Measurements from ENCODE around the gene FAM50B.

Gene FAM50B

DNA sequence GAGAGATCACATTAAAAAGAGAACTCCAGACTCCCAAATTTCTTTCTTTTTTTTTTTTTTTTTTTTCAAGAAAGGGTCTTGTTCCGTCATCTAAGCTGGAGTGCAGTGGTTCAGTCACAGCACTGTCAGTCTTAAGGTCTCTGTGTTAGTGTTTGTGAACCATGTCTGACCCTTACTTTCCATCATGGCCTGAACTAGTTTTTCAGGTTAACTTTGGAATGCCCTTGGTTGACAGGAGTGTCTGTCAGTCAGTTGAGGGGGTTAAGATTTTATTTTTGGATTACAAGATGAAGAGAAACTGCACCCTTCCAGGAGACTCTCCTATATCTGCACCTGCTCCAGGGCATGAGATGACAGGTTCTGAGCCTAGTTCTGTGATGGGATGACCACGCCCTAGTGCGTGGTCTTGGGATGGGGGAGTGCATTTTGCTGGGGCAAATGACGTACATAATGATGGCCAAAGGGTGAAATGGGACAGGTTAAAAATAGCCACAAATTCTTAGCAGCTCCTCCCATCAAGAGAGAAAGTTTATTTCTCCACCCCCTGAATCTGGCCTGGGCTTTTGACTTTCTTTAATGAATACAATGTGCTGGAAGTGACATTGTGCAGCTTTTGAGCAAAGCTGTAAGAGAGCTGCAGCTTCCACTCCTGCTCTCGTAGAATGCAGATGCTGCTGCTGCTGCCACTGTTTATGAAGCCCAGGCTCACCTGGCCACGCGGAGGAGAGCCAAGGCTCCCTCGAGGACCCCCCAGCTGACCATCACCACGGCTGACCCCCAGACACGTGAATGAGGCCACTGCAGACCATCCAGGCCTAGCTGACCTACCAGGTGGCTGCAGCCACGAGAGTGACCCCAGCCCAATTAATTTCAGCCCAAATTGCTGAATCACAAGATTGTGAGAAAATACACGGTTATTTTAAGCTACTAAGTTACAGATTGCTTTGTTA, 29.7 kb upstream of the FAM50B start:
- no peak for DNase-seq (ENCODE audit: low read depth in 2 of 2)

DNA sequence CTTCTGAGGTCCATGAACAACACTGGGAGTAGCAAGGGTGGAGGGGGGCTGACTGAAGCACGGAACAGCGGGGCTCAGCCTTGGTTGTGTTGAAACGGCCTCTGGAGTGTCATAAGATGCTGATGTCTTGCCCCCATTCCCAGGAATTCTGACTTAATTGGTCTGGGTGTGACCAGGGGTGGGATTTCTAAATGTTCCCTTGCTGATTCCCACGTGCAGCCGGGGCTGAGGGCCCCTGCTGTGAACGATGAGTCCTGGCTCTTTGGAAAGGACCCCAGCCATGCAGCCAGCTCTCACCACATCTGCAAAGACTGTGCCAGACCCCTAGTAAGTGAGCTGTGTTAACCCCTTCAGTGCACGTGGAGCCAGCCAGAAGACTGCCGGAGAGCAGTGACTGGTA, 28.6 kb upstream of the FAM50B start:
- DNase-seq (ENCODE audit: low read depth in 2 of 2): no peak

DNA sequence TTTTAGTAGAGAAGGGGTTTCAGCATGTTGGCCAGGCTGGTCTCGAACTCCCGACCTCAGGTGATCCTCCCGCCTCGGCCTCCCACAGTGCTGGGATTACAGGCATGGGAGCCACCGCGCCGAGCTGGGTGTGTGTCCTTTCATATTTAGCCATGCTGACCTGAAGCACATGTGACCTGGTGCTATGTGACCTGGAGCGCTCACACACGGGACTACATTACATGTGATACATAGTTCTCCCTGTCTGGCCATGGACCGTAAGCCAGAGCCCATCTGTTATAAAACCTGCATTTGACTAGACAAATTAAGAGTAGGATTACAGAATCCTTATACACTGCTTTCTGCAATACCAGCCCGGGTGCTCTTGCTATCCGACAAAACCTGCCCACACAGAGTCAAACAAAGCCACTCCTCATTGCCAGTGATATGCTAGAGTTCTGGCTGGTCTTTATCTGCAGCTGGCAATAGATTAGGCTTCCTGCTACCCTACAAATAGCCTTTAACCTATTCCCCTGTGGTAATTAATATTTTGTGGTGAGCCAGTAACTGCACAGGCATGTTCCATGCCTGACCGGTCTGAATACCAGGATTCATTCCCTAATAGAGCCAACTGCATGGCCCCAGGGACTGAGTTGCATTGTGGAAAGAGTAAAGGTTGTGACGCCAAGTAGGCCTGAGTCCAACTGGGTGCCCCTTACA, 26.3 kb upstream of the FAM50B start:
- no peak for DNase-seq (ENCODE audit: low read depth in 2 of 2)

DNA sequence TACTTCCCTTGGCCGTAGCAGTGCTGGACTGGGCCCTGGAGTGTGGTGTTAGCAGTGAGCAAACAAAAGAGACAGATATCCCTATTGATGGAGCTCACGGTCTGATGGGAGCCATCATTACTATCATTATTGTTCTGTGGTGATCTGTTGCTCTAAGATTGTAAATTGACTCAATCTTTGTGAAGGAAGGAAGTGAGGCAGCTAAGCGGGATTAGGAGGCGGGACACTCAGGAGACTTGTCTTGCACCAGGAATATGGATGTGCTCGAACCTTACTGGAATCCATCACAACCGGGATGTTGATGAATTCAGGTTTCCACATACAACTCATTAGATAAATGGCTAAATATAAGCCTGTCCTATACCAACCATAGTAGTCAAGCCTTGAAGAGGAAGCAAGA, 25.5 kb upstream of the FAM50B start:
- DNase-seq (ENCODE audit: low read depth in 2 of 2): no peak

DNA sequence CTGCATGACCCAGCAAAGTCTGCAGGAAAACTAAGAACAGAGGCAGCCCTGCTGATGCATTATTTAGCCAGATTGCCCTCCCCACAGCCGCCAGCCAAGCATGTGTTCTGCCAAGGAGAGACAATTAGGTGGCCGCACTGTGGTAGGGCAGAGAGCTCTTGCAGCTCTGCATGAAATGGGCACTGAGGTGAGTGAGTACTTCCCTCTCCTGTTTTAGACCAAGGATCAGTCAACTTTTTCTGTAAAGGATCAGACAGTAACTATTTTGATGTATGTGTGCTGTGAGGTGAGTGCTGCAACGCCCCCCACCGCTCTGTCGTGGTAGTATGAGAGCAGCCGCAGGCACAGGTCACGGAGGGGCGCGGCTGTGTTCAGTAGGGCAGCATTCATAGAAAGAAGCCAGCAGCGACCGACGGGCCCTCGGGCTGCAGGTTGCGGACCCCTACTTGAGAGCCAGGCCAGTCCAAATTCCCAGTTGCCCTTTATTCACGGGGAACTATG, 23.8 kb upstream of the FAM50B start:
- DNase-seq (ENCODE audit: low read depth in 2 of 2): no peak

DNA sequence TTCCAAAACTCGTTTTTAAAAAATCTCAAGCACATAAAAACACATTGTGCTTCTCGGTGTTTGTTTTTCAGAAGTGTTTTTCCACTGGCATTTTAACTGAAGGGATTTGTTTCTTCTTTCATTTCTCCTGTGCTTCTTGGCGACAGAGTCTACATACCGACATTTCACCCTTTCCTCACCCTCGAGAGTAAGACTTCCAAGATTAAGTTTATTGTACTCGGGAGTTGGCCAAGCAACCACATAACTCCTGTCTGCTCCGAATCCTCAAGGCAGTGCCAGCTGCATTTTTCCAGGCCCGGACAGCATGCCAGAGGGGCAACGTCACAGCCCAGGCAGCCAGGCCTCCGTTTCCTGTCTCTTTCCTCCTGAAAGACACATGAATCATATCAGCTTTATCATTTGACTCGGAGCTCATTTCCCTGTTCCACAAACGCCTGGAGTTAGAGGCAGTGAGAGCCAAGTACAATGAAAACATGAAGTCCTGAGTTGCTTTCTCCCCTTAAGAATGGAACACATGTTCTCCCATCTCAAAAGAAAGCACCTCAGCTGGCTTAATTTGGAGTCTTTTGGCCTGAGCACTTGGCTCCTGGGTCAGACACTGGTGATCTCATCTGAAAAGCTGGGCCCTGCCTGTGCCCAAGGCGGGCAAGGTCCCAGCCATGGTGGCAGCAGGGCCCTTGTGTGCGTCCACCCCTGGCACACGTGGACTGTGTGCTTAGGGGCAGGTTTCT, 23.2 kb upstream of the FAM50B start:
- no peak for DNase-seq (ENCODE audit: low read depth in 2 of 2)

DNA sequence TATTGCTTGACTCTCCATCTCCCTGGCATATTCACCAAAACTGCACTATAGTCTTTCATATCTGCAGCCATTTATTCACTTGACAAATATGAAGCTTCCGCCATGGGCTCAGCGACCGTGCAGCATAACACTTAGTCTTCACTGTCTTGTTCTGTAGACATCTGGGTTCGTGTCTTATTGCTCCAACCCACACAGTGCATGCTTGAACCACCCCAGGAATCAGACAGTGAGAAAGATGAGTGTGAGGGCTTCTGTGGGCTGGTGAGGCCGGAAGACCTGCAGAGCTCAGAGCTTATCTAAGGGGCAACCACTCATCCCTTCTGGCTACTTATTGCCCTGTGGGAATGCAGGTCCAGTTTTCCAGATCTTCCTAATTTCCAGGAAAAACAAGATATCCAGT, 19.9 kb upstream of the FAM50B start:
- no peak for DNase-seq (ENCODE audit: low read depth in 2 of 2)

DNA sequence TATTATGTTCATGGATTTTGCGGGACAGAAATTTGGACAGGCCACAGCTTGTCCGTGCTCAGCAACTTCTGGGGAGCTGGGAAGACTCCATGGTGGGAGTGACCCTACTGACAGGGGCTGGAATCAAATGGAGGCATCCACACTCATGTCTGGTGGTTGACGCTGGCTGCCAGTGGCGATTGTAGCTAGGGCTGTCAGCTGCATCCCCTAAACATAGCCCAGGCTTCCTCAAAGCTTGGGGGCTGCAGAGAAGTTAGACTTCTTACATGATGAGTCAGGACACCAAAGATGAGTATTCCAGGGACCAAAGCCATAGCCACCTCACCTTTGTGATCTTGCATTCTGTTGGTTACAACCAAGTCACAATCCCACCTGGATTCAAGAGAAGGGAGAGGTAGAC, 18.4 kb upstream of the FAM50B start:
- DNase-seq (ENCODE audit: low read depth in 2 of 2): no peak

DNA sequence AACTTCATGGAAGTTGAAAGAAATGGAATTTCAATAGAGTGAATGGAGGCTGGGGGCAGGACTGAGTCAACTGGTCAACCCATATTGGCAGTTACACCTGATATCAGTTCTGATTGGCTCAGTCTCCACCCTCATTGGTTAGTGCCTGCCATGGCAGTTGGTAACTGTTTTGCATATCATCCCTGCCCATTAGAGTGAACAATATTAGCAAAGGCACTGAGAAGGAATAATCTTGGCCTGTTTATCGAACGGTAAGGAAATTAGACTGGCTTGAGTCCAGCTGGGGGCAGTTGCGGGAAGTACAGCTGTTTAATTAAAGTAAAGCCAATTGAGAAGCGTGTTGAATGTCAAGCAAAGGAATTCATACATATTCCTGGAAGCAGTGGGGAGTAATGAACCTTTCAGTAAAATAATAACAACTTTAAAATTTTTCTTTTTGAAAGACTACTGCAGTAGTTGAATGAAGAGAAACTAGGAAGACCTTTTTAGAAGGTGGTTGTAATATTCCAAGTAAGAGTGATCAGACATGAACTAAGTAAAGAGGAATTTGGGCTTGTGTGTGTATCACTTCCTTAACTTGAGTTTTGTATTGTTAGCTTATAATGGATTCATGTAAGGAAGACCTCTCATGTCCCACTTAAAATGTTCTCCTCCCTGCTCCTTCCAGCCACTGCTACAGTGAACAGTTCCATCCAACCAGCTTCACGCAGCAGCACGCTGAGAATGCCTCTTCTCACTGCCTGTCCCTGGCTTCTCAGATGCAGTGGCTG, 17.2 kb upstream of the FAM50B start:
- no peak for DNase-seq (ENCODE audit: low read depth in 2 of 2)

DNA sequence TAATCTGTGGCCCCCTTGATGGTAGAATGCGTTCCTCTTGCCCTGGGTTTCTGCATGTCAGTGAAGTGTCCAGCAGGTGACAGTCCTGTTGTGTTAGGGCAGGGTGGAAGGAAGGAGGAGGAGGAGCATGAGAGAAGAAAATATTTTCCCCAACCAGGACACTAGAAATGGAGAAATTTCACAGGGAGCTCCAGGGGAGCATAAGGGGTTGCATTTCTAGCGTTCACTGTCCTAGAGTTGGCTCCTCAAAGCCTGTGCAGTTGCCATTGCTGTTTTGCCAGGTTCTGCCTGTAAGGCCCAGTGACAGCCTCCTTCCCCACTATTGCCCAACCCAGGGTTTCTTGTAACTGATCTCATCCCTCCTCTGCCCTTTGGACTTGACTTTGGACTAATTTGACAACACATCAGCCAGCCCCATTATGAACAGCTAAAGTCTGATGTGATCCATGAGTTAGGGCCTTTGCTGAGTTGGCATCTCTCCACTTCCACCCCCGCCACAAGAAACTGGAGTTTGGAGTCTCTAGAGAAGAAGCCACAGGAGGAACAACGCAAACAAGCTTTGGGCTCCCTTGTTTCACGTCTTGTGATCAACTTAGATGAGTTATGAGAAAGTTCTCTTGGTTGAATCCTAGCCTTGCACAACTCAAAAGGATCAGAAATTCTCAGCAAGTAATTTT, 14.0 kb upstream of the FAM50B start:
- DNase-seq (ENCODE audit: low read depth in 2 of 2): no peak

DNA sequence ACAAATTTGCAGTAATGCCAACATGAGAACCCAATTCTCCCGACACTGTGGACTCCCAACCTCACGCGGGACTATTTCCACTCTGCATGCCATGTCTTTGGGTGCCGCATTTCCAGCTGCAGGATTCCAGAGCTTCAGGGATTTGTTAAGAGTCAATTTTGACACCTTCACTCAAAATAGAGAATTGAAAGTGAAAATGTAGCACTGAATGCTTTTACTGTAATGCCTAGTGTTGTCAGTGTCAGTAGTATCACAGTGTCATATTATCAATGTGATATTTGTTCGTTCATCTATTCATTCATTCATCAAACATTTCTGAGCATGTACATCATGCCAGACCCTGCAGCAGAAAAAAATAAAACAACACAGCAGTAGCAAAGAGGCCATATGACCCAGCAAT, 13.4 kb upstream of the FAM50B start:
- no peak for DNase-seq (ENCODE audit: low read depth in 2 of 2)

DNA sequence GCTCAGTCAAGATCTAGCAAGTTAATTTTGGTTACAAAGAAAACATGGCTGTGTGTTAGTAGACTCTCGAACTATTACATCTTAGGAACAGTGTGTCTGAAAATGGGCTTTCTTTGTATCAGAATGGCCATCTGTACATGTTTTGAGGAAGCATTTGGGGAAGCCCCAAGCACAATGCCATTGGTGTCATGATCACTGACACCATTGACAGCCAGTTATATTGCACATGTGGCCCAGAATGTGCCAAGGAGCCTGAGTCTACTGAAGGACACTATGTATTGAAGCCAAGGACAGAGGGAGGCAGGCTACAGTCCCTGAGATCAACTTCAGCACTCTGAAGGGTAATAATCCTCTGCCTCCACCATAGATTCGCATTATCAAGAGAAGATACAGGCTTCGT, 12.6 kb upstream of the FAM50B start:
- no peak for DNase-seq (ENCODE audit: low read depth in 2 of 2)

DNA sequence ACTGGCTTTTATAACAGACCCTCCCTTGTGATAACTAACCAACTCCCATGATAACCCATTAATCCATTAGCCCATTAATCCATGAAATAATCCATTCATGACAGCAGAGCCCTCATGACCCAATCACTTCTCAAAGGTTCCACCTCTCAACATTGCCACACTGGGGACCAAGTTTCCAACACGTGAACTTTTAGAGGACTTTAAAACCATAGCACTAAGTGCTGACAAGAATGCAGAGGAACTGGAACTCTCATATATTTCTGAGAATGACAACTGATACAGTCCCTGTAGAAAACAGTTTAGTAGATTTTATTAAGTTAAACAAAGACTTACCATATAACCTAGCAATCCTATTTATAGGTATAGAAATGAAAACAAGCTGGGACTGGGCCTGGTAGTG, 11.4 kb upstream of the FAM50B start:
- no peak for DNase-seq (ENCODE audit: low read depth in 2 of 2)

DNA sequence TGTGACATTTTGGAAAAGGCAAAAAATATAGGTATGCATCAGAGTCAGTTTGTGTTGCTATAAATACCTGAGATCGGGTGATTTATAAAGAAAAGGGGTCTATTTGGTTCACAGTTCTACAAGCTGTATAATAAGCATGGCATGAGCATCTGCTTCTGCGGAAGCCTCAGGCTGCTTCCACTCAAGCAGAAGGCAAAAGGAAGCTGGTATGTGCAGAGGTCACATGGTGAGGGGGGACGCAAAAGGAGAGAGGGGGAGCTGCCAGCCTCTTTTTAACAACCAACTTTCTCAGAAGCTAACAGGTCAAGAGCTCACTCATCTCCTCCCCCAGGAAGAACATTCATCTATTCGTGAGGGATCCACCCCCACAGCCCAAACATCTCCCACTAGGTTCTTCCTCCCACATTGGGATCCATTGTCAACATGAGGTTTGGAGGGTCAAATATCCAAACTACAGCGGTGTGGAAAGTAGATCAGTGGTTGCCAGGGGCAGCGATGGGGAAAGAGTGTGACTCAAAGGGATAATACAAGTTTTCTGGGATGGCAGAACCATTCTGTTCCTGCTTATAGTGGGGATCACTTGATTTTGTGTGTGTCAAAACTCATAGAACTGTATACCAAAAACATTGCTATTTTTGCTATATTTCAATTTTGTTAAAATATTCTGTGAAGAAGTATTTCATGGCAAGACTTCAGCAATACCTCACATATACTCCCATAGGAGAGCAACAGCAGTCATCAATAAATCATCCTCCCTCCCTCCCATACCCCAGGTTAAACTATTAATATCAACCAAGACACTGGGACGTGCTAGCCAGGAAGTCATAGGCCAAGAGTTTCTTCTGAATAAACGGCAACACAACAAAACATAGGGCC, 9.9 kb upstream of the FAM50B start:
- DNase-seq (ENCODE audit: low read depth in 2 of 2): no peak

DNA sequence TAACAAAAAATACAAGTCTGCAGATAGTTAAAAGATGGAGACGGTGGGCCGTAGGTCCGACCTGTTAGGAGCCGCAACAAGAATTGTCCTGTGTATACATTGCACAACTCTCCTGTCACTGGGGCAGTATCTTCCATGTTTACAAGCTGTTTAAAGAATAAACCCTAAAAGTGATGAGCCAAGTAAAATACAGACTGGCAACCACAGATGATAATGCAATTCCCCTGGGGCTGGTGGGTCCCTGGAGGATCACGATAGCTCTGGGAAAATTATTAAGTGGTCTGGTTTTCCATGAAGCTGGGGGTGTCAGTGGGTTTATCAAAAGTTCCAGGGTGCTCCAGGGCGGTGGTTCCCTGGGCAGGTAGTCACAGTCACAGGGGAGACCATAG, 8.1 kb upstream of the FAM50B start:
- no peak for DNase-seq (ENCODE audit: low read depth in 2 of 2)

DNA sequence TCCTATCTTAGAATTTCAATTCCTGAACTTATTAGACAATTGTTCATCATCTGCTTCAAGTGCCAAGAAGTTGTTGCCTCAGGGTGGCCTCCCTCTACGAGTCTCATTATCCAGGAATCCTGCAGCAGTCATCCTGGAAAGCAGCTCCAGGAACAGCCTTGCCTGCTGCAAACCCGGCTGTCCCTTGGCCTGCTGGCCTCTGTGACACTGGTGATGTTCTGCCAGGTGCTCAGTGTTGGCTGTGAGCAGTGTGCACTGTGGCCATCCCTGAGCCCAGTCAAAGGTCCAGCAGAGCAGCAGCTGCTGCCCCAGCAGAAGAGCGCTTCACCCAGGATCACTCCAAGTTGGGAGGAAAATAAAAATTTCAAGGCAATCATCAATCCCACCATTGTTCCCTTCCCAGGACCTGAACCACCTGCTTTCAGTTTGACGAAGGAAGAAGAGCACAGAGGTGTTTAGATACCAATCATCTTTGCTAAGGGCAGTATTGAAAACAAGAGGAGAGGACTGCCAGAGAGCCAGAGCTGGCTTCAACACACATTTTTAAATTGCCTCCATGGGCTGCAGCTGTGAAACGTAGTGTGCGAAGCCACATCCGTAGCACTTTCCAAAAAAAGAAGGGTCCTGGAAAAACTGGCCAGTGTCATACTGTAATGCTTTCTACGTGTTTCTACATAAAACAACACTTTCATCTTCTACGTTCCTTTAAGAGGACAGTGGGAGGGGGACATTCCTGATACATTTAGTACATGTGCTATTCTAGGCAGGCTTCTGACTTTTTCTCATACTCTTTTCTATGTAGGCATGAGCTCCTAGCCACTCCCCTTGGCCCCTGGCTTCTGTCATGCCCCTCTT, 7.2 kb upstream of the FAM50B start:
- no peak for DNase-seq (ENCODE audit: low read depth in 2 of 2)

DNA sequence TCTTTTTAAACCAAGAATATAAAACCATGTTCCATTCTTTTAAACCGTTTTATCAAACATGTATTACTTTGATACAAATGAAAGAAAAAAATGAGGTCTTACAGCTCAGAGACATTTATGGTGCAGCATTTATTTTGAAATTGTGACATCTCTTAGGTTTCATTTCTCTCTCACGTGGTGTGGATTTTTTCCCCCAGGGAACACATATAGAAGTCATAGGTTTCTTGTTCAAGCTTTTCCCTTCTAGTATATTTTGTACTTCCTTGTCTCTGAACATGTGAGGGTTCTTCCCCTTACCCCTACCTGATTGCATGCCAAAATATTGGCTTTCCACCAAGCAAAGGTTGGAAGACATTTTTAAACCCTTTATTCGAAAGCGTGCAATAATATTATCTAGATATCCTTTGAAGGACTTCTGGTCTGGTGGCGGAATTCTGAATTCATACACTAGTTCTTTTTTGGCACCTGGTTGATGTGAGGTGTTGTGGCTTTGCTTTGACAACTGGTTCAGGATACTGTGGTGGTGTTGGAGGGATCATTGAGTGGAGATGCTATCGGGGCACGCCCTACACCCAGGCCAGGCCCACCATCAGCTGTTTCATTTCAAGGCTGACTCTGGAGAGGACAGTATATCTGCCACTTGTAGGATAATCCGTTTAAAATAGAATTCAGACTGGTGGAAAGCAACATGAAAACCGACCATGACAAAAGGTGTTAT, 5.6 kb upstream of the FAM50B start:
- no peak for DNase-seq (ENCODE audit: low read depth in 2 of 2)

DNA sequence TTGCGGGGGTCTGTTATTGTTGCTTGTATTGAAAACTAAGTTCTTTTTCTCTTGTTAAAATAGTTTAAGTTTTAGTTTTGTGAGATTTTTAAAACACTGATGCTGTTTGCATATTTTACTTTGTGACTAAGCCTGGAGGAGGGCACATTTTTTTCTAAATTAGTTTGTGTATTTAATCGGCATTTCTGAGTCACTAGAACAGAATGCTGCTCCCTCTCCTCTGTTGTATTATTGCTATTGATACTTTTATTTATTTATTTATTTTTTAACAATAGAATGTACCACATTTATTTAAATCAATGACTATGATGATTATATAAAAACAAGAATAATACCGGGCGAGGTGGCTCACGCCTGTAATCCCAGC, 5.1 kb upstream of the FAM50B start:
- DNase-seq (ENCODE audit: low read depth in 2 of 2): no peak

DNA sequence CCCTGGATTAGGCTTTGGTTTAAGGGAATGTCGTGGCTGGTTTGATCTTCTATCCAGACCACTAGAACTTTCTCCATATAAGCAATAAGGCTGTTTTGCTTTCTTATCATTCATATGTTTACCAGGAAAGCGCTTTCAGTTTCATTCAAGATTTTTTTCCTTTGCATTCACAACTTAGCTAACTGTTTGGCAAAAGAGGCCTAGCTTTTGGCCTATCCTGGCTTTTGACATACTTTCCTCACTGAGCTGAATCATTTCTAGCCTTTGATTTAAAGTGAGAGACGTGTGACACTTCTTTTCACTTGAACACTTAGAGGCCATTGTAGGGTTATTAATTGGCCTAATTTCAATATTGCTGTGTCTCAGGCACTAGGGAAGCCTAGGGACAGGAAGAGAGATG, 1.7 kb upstream of the FAM50B start:
- no peak for DNase-seq (ENCODE audit: low read depth in 2 of 2)
